ENCODE results near the gene RHBDL1.

RHBDL1 gene

DNA sequence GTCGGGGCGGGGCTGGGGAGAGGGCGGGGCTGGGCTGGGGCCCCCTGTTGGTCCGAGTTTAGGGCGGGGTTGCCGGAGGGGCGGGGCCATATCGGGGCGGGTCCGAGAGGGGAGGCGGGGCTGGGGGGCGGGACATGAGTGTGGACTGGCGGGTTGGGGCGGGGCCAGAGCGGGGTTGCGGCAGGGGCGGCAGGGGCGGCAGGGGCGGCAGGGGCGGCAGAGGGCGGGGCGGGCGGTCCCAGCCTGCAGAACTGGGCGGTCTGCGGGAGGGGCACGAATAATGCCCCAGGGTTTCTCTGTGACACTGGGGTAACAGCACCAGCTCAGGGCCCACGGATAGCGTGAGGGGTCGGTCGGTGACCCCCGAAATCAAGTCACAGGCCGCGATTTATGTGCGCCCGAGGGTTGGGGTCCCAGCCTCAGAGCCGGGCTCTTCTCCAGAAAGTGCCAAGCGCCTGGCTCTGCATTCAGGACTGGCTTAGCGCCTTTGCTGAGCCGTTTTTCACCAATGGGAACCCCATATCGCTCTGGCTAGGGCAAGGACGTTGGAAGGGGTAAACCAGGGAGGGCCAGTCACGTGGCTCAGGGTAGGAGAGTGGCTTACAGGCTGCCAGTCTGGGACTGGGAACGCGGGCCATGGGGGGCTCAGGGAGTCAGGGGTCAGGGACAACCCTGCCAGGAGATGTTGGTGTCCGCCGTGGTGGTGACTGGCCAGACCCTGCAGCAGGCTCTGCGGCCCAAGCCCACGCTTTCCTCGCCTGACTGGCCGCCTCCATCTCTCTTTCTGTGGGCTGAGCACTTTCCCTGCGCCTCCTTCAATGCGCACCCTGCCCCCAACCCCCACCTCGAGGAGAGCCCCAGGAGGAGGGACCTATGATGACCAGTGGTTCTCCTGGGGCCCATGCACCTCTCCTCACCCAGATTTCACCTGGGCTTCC is 38.1 kb upstream of the RHBDL1 start:
- peak; percentile 82 to 89 for DNase-seq

DNA sequence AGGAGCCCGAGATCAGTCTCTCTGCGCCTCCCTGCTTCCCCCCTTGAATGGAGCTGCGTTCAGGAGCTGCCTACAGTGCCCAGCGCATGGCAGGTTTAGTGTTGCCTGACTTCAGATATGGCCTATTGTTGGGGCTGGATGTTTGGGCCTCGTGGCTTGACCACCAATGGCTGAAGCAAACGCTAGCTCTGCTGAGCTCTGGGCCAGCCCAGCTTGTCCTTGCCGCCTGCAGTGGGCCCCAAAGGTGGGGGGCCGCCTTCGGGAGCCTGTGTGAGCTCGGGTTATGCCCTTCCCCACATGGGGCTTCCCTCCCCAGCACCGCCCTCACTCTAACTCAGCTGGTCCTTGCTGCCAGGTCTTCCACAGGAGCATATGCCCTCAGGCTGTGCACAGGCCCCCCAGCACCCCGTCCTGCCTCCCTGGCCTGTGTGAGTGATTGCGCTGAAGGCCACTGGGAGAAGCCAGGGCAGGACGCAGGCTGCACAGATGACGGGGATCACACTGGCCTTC is 37.4 kb upstream of the RHBDL1 start:
- no peak for DNase-seq

DNA sequence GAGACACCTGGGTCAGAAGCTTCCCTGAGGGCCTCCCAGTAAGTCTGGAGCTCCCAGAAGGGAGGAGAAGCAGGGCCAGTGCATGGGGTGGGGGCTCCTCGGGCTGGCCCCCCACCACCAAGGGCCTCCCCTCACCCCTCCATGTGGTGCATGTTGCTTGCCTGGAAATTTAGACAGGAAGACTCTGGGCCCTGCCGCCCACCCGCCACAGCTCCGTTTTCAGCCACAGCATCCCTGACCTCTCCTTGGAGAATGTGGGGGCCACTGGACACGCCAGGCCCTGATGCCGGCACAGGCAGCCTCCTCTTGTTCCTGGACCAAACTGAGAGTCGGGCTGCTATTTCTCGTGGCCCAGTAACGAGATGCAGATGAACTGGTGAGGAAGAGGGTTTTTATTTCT is 36.6 kb upstream of the RHBDL1 start:
- DNase-seq: no peak

DNA sequence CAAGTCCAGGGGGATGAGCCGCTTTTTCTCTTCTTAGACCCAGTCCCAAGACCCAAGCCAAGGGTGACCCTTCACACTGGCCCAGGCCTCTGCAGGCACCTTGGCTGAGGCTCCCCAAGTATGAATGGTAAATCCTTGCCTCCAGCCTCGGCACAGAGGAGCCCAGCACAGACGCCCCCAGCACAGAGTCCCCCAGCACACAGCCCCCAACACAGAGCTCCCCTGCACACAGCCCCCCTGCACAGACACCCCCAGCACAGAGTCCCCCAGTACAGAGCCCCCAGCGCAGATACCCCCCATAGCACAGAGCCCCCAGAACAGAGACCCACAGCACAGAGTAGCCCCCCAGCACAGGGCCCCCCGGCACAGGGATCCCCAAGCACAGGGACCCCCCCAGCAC is 34.9 kb upstream of the RHBDL1 start:
- DNase-seq: no peak

DNA sequence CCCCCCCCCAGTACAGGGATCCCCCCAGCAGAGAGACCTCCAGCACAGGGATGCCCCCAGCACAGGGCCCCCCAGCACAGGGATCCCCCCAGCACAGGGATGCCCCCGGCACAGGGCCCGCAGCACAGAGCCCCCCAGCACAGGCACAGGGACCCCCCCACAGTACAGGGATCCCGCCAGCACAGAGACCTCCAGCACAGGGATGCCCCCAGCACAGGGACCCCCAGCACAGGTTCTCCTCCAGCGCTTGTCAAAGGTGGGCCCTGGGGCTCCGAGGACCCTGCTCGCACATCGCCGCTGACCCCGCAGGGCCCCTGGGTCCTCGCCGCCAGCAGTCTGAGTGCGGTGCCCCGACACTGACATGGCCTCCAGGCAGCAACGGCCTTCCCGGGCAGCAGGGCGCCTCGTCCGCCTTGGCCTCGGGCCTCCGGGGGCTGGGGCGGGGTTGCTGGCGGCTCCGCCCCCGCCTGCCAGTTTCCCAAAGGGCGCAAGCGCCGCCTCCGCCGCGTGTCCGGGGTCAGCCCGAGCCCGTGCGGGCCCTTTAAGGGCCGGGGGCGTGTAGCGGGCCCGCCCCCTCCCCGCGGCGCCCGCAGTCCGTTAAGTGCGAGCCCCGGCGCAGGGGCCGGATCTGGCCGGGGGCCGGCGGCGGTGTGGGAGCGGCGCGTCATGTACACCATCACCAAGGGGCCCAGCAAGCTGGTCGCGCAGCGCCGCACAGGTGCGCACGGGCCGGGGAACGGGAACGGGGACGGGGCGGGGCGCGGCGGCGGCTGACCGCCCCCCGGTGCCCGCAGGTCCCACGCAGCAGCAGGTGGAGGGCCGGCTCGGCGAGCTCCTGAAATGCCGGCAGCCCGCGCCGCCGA is 33.9 kb upstream of the RHBDL1 start, which contains the start of gene MCRIP2:
Gene MCRIP2 (plus strand): TSS at position 503 of the 863 bp plus-strand sequence. CDS start 164 bp downstream, at position 667.
- DNase-seq: peak; percentile 70 to 71

DNA sequence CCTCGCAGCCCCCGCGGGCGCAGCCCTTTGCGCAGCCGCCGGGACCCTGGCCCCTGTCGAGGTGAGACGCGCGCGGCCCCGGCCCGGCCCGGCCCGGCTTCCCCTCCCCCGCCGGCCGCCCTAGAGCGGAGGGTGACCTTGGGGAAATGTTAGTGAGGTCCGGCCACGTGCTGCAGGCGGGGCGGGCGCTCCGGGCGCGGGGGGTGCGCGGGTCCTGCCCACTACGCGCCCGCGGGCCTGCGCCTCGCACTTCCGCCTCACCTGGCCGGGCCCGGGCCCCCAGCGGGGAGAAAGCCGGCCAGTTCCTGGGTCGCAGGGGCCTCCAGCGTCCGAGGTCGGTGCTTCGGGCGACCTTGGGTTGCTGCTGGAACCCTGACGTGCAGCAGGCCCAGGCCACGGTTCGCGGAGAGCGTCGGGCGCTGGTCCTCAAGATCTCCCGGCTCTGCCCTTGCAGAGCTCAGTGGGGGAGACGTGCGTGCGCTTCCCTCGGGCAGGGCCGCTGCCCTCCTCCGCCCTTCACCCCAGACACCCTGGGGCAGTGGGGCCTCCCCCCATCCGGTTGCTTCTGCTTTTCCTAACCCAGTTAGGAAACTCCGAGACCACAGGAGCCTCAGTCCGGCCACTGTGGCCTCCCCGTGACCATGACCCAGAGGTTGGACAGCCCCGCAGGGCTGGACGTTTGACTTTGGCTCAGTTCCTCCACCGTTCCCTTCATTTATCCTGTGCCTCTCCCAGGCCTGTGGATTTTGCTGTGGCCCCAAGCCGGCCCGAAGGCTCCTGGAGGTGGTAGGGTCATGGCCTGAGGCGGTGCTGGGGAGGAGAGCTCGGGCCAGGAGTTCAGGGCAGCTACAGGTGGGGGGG is 33.1 kb upstream of the RHBDL1 start:
- peak in 1 of 2 donors; percentile 28 for DNase-seq

DNA sequence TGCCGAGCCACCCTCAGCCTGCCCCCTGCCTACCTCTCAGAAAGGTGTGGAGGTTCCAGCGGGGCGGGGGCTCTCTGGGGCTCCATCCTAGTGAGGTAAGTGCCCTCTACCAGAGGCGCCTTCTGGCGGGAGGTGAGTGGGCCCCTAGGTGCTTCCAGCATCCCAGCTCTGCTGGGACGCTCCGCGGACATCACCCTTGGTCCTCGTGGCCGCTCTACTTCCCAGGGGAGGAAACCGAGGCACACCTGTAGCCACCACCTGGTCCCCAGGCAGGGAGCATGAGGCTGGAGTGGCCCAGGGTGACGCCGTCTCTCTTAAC is 32.5 kb upstream of the RHBDL1 start:
- no peak for DNase-seq

DNA sequence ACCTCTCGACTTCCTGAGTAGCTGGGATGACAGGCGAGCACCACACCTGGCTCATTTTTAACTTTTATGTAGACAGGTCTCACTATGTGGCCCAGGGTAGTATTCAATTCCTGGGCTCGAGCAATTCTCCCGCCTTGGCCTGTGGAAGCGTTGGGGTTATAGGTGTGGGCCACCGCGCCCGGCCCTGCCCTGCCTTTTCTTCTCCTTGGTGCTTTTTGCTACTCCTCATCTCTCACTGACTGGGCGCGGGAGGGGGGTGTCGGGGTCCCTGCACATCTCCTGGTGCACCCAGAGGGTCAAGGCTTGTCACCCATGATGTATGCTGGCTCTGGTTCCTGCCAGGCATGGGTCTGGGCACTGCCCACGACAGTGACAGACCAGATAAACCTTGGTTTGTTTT is 30.9 kb upstream of the RHBDL1 start:
- no peak for DNase-seq

DNA sequence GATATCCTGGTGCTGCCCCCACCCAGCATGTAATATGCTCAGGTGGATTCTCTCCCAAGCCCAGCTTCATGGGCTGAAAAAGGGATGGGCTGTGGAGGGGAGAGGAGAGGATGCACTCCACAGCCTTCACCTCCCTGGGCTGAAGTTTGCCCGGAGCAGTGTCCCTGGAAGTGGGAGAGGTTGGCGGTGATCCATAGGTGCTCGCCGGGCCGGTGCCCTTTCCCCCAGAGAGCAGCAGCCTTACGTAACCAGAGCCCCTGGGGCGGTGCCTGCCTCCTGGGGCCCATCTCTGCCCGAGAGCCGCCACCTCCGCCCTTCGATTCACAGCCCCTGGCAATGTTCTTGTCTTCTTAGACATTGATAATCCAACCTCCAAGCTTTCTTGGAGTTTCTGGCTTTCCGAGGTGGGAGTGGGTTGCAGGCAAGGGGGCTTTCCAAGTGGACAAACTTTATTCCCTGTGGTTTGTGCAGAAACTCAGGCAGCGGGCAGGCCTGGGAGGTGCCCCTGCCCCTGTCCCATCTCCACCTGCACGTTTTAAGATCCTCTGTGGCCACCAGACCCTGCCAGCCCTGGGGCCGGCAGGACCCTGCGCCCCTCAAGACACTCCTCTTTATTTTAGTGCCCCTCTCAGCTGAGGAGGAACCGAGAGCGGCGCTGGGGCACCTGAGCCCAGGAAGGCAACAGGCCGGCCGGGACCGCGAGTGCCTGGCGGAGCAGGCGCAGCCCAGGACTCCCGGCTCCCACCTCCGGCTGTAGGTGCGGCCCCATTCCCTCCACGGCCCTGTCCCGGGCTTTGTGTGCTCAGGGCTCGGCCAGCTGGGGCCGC is 29.4 kb upstream of the RHBDL1 start:
- DNase-seq: no peak

DNA sequence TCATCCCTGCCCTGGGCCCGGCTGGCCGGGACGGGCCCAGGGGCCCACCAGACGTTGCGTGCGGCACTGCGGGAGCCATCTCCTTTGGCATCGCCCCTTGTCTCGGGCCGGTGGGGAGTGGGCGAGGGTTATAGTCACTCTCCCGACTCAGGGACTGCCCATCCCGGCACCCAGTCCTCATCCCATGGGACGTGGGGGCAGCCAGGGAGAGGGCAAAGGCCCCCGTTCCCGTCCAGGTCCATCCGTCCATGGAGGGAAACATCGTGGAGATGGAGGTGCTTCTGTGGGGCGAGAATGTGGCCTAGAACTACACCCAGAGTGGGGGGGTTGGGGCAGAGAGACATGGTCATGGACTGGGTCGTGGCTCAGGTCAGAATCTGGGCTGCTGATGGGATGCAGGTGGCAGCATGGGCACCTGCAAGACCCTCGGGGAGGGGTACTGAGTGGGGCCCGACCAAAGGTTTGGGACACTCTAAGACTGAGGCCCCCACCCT is 28.7 kb upstream of the RHBDL1 start:
- DNase-seq: no peak

DNA sequence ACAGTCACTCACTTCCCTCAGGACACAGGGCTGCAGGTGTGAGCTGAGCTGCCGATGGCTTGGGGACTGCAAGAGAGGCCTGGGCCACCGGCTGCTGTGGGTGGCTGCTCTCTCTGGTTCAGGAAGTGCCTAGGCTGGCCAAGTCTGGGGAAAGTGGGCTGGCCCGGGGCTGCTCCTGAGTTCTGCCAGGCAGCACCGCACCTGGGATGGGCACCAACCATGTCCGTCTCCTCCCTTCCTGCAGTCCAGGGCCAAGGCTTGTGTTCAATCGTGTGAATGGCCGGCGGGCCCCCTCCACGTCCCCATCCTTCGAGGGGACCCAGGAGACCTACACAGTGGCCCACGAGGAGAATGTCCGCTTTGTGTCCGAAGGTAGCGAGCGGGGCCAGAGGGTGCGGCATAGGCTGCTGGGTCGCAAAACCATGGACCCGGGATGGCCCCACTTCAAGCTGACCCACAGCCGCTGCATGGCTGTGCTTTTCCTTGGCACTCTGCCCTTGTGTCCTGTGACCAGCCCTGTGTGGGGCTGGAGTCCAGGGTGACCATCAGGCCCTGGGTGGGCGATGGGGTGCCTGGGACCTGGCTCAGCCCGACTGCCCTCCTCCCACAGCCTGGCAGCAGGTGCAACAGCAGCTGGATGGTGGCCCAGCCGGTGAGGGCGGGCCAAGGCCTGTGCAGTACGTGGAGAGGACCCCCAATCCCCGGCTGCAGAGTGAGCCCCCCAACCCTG is 28.1 kb upstream of the RHBDL1 start:
- DNase-seq: no peak

DNA sequence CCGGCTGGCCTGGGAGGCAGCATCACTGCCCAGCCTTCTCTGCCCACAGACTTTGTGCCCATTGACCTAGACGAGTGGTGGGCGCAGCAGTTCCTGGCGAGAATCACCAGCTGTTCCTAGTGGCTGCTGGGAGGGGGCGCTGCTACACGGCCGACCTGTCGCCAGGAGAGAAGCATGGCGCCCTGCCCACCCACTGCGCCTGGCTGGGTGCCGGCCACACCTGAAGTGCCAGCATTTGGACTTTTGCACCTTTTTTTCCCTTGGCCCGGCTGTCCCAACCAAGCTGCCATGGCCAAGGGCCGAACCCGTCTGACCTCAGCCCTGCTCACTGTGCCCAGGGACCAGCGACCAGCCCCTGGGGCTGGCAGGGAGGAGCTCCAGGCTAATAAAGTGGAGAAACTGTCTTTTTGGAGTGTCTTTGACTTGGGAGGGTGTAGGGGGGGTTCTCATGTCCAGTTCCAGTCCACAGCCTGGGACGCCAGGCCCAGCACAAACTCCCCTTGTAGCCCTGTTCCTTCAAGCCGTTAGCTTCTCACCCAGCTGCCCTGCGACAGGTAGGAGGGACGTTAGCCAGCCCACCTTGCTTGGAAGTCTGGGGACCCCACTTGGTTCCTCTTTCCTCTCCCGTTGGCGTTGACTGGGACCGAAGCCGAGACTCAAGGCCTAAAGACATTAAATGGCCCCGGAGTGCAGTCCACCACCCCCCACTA is 27.2 kb upstream of the RHBDL1 start:
- DNase-seq: peak; percentile 40 to 50

DNA sequence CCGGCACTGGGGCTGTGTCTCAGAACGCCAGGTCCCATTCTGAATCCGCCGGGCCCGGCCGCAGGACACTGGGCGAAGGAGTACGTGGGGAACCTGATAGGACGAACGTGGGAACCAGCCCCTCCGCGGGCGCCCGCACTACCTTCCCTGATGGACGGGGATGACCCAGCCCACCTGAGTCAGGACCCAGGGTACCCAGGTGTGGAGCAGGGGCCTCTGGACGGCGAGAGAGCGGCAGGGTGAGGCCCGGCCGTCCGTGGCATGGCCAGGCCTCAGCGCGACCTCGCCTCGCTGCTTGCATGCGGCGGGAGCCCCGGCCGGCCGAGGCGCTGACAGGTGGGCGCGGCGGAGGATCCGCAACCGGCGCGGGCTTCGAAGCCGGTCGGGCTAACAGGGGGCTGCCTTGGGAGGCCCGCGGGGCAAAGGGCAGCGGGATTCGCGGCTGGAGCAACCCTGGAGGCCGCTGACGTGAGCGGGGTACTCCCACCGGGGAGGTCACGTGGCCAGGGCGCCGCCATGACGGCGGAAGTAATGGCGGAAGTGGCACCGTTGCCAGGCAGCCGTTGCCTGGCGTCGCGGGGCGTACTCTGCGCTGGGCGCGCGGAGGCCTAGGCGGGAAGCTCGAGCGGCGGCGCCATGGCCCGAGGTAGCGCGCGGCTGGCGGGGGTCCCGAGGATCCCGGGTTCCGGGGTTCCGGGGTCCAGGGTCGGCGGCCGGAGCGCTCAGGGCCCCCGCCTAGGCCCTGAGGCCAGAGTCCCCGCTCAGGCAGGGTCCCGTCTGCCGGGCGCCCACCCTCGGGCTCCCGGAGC is 26.5 kb upstream of the RHBDL1 start, which contains the start of gene WDR90:
Gene WDR90 (plus strand): TSS at position 585 of the 809 bp plus-strand sequence. CDS start 52 bp downstream, at position 637.
- DNase-seq: peak; percentile 87 to 94

DNA sequence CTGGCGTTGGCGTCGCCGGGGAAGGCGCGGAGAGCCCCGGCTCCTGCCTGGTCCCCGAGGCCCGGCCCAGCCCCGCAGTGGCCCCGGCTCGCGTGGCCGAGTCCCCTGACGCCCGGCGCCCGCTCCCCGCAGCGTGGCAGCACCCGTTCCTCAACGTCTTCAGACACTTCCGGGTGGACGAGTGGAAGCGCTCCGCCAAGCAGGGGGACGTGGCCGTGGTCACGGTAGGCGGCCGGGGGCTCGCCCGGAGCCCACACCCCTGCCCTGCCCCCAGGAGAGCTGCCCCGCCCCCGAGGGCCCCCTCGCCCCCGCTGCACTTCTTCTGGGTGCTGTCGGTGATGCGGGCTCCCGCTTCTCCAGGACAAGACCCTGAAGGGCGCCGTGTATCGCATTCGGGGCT is 25.8 kb upstream of the RHBDL1 start:
- DNase-seq: no peak

DNA sequence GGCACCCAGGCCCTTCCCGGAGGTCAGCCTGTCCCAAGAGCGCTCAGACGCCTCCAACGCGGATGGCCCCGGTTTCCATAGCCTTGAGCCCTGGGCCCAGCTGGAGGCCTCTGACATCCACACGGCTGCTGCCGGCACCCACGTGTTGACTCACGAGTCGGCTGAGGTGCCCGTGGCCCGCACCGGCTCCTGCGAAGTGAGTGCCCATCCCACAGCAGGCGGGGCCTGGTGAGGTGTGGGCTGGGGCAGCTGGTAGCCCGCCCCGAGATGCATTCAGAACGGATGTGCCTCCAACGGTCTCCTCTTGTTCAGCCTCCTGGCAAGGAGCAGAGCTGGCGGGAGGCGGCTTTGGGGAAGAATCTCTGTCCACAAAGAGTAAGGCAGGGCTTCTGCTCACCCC is 23.6 kb upstream of the RHBDL1 start:
- no peak for DNase-seq

DNA sequence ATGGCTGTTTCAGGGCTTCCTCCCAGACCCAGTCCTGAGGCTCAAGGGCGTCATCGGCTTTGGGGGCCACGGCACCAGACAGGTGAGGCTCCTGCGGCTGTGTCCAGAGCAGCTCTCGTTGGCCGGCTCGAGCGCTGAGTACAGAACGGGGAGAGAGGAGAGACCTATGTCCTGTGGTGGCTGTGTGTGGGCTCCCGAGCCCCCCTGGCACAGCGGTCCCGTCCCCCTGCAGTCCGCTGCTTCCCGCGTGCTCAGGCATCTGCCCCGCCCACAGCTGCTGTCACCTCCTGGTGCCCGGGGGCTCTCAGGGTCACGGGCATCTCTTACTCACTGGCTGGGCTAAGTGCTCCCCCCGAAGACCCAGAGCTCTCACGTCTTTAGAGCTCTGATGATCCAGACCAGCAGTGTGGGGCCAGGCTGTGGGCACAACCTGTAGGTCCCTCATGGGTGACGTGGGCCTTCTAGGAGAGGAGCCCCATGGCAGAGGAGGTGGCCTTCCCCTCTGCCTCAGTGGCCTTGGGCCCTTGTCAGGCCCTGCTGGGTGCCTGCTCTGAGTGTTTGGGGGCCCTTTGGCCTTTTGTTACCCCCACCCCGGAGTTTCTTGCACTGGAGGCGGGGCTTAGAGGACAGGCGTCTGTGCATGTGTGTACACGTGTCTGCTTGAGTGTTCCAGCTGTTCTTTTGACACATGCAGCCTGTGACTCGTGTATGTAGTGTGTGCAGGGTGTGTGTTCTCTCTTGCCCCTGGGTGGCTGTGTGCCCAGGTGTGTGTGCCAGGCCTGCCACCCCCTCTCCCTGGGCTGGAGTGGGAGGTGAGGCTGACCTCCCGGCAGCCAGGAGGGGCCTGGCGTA is 22.8 kb upstream of the RHBDL1 start:
- DNase-seq: no peak

DNA sequence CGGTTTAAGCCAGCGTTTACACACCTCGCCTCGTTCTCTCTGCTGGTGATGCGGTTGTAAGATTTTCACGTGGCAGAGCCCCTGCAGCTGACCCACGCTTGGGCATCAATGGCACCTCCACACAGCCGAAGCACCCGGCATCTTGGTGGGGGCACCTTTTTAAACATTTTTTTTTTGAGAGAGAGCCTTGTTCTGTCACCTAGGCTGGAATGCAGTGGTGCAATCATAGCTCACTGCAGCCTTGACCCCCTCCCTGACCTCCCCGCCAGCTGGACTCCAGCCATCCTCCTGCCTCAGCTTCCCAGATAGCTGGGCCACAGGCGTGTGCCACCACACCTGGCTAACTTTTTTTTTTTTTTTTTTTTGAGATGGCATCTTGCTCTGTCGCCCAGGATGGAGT is 21.4 kb upstream of the RHBDL1 start:
- DNase-seq: no peak

DNA sequence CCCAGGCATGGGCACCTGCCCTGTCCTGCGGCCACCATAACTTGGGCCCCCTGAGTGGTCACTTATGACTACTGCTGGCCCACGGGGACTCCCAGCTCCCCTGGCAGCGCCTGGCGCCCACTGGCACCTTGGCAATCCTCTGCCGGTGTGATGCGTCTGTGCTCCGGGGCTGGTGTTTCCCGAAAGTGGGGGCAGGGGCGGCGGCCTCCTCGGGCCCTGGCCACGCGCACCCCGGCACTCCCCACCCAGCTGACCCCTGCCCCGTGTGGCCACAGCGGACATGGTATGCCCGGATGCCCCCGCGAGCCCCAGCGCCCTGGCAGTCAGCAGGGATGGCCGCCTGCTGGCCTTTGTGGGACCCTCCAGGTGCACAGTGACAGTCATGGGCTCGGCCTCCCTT is 18.0 kb upstream of the RHBDL1 start:
- no peak for DNase-seq
